Activated naive CD4-positive, alpha-beta T cell treated with Interleukin-2 at 50 U/mL for 16 hours (primary cell): Measurements from ENCODE around the gene PHC2.

Source experiments
- DNase-seq: peaks from one replicate; pipeline ENCODE4 v3.0.0-alpha.2; 2020

The PHC2 gene

GRCh38 chr1:33348676-33349080, 82.2 kb downstream of the PHC2 start:
- DNase-seq = peak; percentile 35

- DNase-seq = no peak
Observed at GRCh38 chr1:33348194-33348593, 82.7 kb downstream of the PHC2 start.

- DNase-seq = no peak
Observed at GRCh38 chr1:33347650-33347992, 83.3 kb downstream of the PHC2 start.

GRCh38 chr1:33346927-33347649, 83.8 kb downstream of the PHC2 start:
- no peak for DNase-seq

- DNase-seq = no peak
Observed at GRCh38 chr1:33346533-33346926, 84.4 kb downstream of the PHC2 start.

GRCh38 chr1:33344896-33345560, 85.9 kb downstream of the PHC2 start:
- no peak for DNase-seq

- DNase-seq = no peak
Observed at GRCh38 chr1:33343539-33343938, 87.4 kb downstream of the PHC2 start.

- no peak for DNase-seq
Observed at GRCh38 chr1:33342041-33342723, 88.7 kb downstream of the PHC2 start.

- DNase-seq = no peak
Observed at GRCh38 chr1:33341190-33341589, 89.7 kb downstream of the PHC2 start.

GRCh38 chr1:33339413-33339812, 91.5 kb downstream of the PHC2 start:
- DNase-seq = no peak

GRCh38 chr1:33338440-33339211, 92.3 kb downstream of the PHC2 start:
- no peak for DNase-seq

- DNase-seq = no peak
Observed at GRCh38 chr1:33338048-33338439, 92.9 kb downstream of the PHC2 start.

- DNase-seq = no peak
Observed at GRCh38 chr1:33337441-33337840, 93.5 kb downstream of the PHC2 start.

- no peak for DNase-seq
Observed at GRCh38 chr1:33336580-33336979, 94.3 kb downstream of the PHC2 start.

GRCh38 chr1:33335020-33335419, 95.9 kb downstream of the PHC2 start:
- DNase-seq = no peak

GRCh38 chr1:33334081-33334552, 96.8 kb downstream of the PHC2 start:
- DNase-seq = no peak

- no peak for DNase-seq
Observed at GRCh38 chr1:33332881-33333280, 98.0 kb downstream of the PHC2 start.

GRCh38 chr1:33332357-33332789, 98.5 kb downstream of the PHC2 start:
- no peak for DNase-seq

- no peak for DNase-seq
Observed at GRCh38 chr1:33331444-33332356, 99.2 kb downstream of the PHC2 start.

- no peak for DNase-seq
Observed at GRCh38 chr1:33330906-33331305, 100.0 kb downstream of the PHC2 start.

GRCh38 chr1:33330361-33330890, 100.5 kb downstream of the PHC2 start:
- DNase-seq = no peak
